Body of pancreas (tissue), 4 donors: ENCODE measurements around the gene RGS6. TPM values are rescaled to one million over a fixed set of nuclear protein-coding genes. Genes with fewer than 3 reads are reported as not detected.

Source experiments
- ATAC-seq: fragments of 150-250 bp; one replicate; pipeline ENCODE4 v1.9.1; 2016
- DNase-seq, 4 donors: peaks; one replicate each; pipeline ENCODE4 v3.0.0-alpha.2; 2019
- H3K27ac ChIP-seq, 4 donors: fragments of 200-600 bp; sonication (generic); 1 replicate in 3 of 4; 2 replicates in 1 of 4; pipeline versions ENCODE4 v1.5.1 to v1.6.1; 2016 to 2019; ENCODE audit warnings: mild to moderate bottlenecking in 1 of 4, mixed read lengths in 1 of 4, moderate library complexity in 1 of 4
- H3K27me3 ChIP-seq, 2 donors: fragments of 200-600 bp; sonication (generic); one replicate each; pipeline ENCODE4 v1.6.0; 2016; ENCODE audit warnings: mild to moderate bottlenecking in 1 of 2
- H3K36me3 ChIP-seq, 2 donors: fragments of 200-600 bp; sonication (generic); replicated peaks in 1 of 2; 2 replicates each; pipeline ENCODE4 v1.5.1; 2016; ENCODE audit warnings: low read depth in 2 of 2; ENCODE audit not compliant: insufficient read depth in 1 of 2
- H3K4me1 ChIP-seq: fragments of 200-600 bp; sonication (generic); one replicate; pipeline ENCODE4 v1.6.0; 2016
- H3K4me3 ChIP-seq, 2 donors: fragments of 200-600 bp; sonication (generic); 1 replicate in 1 of 2; 2 replicates in 1 of 2; pipeline ENCODE4 v1.5.1; 2016 to 2019
- H3K9me3 ChIP-seq, 3 donors: fragments of 200-600 bp; sonication (generic); 1 replicate in 2 of 3; 2 replicates in 1 of 3; pipeline ENCODE4 v1.5.1; 2016
- POLR2A ChIP-seq, 3 donors: fragments of 450-650 bp; IDR thresholded peaks; one replicate each; pipeline ENCODE4 v1.6.1; 2016; ENCODE audit warnings: antibody characterized with exemption in 3 of 3, mild to moderate bottlenecking in 2 of 3
- WGBS, 2 donors: methylation state at CpG; one replicate each; pipeline ENCODE4 v1.1.5; 2017; 5-methylcytosine and 5-hydroxymethylcytosine counted together
- intact Hi-C: fragments of 100-400 bp; cut with DNase I; formaldehyde crosslinking; loops from one replicate; pipeline ENCODE4 v1.15.1; 2023
- total RNA-seq, 2 donors: library from RNA; depleted of rRNA; stranded (reverse); fragments of >200 nt; gene quantifications; one replicate each; pipeline ENCODE4 v1.1.0, GENCODE V29; 2016
- TF ChIP-seq, protein P1 (sequence below), 7 experiments: fragments of 450-650 bp in 4 of 7; fragments of 200-600 bp in 3 of 7; sonication (generic) in 3 of 7; IDR thresholded peaks; one replicate each; pipeline ENCODE4 v1.5.1; 2016 to 2019; ENCODE audit warnings: antibody characterized with exemption in 7 of 7

RGS6 gene
- total RNA-seq, 2 donors from 2014 or later, result 0.26 to 1.3 TPM

DNA sequence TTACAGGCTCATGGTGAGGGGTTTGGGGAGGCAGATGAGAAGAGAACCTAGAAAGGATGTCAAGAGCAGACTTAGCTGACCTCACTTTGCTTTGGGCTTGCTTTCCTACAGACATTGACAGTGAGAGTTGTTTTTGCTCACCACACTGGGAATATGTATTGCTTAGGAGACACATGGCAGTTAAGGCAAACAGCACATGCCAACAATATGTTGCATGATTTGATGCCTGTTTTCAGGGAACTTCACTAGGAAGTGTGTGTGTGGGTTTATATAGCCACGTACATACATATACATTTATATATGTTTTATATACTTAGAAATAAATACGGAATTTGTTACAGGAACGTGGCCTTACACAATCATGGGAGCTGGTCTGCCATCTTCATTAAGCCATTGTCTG, 346.1 kb downstream of the RGS6 start:
- TF ChIP-seq, protein P1, sequence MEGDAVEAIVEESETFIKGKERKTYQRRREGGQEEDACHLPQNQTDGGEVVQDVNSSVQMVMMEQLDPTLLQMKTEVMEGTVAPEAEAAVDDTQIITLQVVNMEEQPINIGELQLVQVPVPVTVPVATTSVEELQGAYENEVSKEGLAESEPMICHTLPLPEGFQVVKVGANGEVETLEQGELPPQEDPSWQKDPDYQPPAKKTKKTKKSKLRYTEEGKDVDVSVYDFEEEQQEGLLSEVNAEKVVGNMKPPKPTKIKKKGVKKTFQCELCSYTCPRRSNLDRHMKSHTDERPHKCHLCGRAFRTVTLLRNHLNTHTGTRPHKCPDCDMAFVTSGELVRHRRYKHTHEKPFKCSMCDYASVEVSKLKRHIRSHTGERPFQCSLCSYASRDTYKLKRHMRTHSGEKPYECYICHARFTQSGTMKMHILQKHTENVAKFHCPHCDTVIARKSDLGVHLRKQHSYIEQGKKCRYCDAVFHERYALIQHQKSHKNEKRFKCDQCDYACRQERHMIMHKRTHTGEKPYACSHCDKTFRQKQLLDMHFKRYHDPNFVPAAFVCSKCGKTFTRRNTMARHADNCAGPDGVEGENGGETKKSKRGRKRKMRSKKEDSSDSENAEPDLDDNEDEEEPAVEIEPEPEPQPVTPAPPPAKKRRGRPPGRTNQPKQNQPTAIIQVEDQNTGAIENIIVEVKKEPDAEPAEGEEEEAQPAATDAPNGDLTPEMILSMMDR (IDR thresholded peaks at IDR 0.05), result no peak
- TF ChIP-seq POLR2A (IDR thresholded peaks at IDR 0.05), result no peak
- no peaks in the 10 kb centered on the region for H3K4me1 ChIP-seq
- DNase-seq, result no peak
- H3K27me3 ChIP-seq, result no peaks in the 10 kb centered on the region
- intact Hi-C loops, result no loop called here
- no peak for ATAC-seq
- no peak overlapping the region for H3K4me3 ChIP-seq
- no peak overlapping the region for H3K27ac ChIP-seq
- H3K36me3 ChIP-seq, result no peaks in the 10 kb centered on the region
- H3K9me3 ChIP-seq, result peaks cover 0 to 7% (median 0%) of the 10 kb centered on the region in 3 donors
- WGBS, 2 donors, result 69 to 87% methylated on average over 3 of the region's 3 CpGs

DNA sequence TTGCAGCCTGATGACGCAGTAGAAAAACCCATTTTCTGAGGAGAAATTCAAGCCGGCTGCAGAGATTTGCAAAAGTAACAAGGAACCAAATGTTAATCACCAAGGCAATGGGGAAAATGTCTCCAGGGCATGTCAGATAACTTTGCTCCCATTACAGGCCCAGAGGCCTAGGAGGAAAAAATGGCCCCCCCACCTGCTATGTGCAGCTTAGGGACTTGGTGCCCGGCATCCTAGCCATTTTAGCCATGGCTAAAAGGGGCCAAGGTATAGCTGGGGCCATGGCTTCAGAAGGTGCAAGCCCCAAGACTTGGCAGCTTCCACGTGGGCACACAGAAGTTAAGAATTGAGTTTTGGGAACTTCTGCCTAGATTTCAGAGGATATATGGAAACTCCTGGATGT, 351.9 kb downstream of the RGS6 start:
- WGBS, 2 donors, result 81 to 86% methylated on average over 4 of the region's 4 CpGs
- DNase-seq, result no peak

DNA sequence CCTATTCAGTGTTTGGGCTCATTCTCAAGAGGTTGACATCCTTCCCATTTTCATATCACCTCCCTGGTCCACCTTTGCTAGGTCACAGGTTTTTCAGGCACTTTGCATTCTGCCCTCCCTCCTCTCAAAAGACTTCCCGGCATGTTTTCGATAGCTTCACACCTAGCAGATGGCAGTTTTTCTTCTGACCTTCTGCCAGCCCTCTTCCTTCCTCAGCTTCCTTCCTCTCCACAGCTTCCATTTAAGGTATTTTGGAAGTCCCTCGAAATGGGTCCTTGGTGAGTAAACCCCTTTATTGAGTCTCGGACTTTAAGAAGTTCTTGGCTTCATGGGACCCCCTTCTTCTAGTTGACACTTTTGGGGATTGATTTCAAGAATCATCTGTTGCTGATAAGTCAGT, 358.0 kb downstream of the RGS6 start:
- DNase-seq (no peak), ATAC-seq (no peak)
- TF ChIP-seq, protein P1 (IDR thresholded peaks at IDR 0.05), result no peak
- TF ChIP-seq POLR2A (IDR thresholded peaks at IDR 0.05), result no peak
- Histone ChIP-seq H3K36me3 (no peaks in the 10 kb centered on the region), H3K27me3 (no peaks in the 10 kb centered on the region), H3K9me3 (peaks cover 0 to 7% (median 0%) of the 10 kb centered on the region in 3 donors), H3K4me3 (no peak overlapping the region), H3K4me1 (no peaks in the 10 kb centered on the region), H3K27ac (no peak overlapping the region)
- WGBS, 2 donors, result 28 to 33% methylated on average over 4 of the region's 4 CpGs
- intact Hi-C loops, result loop anchor here (5.0 kb wide), 1 partner anchor 268 kb away; no protein-coding TSS in a partner anchor

More for the DNA sequence above, 351.9 kb downstream of the RGS6 start:
- H3K27ac ChIP-seq, result no peak overlapping the region
- no peaks in the 10 kb centered on the region for H3K4me1 ChIP-seq
- H3K36me3 ChIP-seq, result no peaks in the 10 kb centered on the region
- intact Hi-C loops, result no loop called here
- TF ChIP-seq, protein P1 (IDR thresholded peaks at IDR 0.05), result no peak
- no peak for TF ChIP-seq POLR2A (IDR thresholded peaks at IDR 0.05)
- no peaks in the 10 kb centered on the region for H3K27me3 ChIP-seq
- peaks cover 0 to 33% (median 5%) of the 10 kb centered on the region in 3 donors for H3K9me3 ChIP-seq
- no peak for ATAC-seq
- H3K4me3 ChIP-seq, result no peak overlapping the region

DNA sequence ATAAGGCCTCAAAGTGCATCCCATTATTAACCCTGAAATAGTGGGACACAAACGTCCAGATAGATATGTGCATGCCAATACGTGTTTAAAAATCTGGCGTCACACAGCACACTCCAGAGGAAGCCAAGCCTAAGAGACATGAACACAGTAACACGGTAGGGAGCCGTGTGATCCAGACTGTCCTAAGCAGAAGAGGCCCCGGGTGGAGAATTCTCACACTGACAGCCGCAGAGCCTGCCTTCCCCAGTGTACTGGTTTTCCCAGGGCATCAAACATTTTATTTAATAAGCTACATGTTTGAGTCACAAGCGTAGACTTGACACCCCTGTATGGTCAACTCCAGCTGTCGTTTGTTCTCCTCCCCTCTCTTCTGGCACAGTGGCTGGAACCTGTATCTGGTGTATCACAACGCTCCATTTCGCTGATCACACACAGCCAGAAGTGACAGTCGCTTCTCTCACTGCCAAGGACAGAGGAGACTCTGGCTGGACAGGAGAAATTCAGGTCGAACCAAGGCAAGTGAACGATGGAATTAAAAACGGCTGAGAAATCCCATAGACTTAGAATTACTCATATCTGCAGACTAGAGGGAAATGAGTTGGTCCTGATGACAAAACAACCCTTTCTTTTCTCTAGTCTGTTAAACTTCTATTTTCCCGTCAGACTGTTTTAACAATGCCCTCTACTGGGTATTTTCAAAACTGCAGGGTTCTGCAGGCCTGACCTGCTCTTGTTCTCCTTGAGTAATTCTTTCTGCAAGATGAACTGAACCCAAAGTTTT, 359.9 kb downstream of the RGS6 start:
- no peak overlapping the region for H3K27ac ChIP-seq
- intact Hi-C loops, result loop anchor here (5.0 kb wide), 1 partner anchor 270 kb away; no protein-coding TSS in a partner anchor
- H3K4me3 ChIP-seq, result no peak overlapping the region
- ATAC-seq, result peak; percentile 53
- H3K4me1 ChIP-seq, result no peaks in the 10 kb centered on the region
- DNase-seq, result peak; percentile 19 to 25 (median 23)
- 40 to 43% methylated on average over 16 of the region's 16 CpGs for WGBS, 2 donors
- H3K36me3 ChIP-seq, result no peaks in the 10 kb centered on the region
- no peaks in the 10 kb centered on the region for H3K9me3 ChIP-seq
- TF ChIP-seq, protein P1 (IDR thresholded peaks at IDR 0.05), result peak; percentile 41 to 72 (median 63)
- TF ChIP-seq POLR2A (IDR thresholded peaks at IDR 0.05), result no peak
- no peaks in the 10 kb centered on the region for H3K27me3 ChIP-seq

DNA sequence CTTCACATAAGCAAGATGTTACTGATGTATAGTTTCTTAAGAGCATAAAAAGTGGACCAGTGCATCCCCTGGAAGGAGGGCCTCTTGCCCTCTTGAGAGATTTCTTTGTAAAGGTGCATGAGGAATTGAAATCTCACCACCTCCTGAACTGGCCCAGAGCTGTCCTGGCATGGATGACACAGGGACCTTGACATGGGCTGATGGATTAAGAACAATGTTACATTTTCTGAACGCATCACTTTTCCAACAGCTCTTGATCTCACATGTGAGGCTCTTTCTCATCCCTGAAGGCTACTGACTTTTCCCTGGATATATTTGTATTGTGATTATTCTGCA, 360.4 kb downstream of the RGS6 start:
- H3K4me1 ChIP-seq, result no peaks in the 10 kb centered on the region
- H3K36me3 ChIP-seq, result no peaks in the 10 kb centered on the region
- 7 to 21% methylated on average over 1 of the region's 1 CpG for WGBS, 2 donors
- no peaks in the 10 kb centered on the region for H3K9me3 ChIP-seq
- H3K27me3 ChIP-seq, result no peaks in the 10 kb centered on the region
- no peak for ATAC-seq
- TF ChIP-seq, protein P1 (IDR thresholded peaks at IDR 0.05), result peak in 1 of 7 experiments; percentile 3
- no peak for TF ChIP-seq POLR2A (IDR thresholded peaks at IDR 0.05)
- intact Hi-C loops, result loop anchor here (5.0 kb wide), 1 partner anchor 270 kb away; no protein-coding TSS in a partner anchor
- no peak overlapping the region for H3K4me3 ChIP-seq
- no peak overlapping the region for H3K27ac ChIP-seq
- DNase-seq, result no peak
